T-helper 1 cell treated with Interleukin-12 subunit alpha and Interleukin-12 subunit beta and Interleukin-4 antibody, amounts not matched to agents 30 μg/mL and 1 μg/mL, for 36 hours (primary cell): ENCODE measurements around the gene CBX8.
"Not testable (repeated sequence)": the region's sequence is repeated elsewhere in the genome, so short reads cannot be mapped to it uniquely, and the experiment has no call there.

Source experiments
- H3K27ac Mint-ChIP-seq: one replicate; pipeline ENCODE4 v1.8.0; 2021; ENCODE audit warnings: mild to moderate bottlenecking, mixed read lengths
- H3K27me3 Mint-ChIP-seq: one replicate; pipeline ENCODE4 v1.8.0; 2021; ENCODE audit warnings: low read depth, mixed read lengths
- H3K36me3 Mint-ChIP-seq: one replicate; pipeline ENCODE4 v1.8.0; 2021; ENCODE audit warnings: low read depth, mixed read lengths
- H3K4me1 Mint-ChIP-seq: one replicate; pipeline ENCODE4 v1.8.0; 2021; ENCODE audit warnings: low read depth, mixed read lengths
- H3K4me3 Mint-ChIP-seq: one replicate; pipeline ENCODE4 v1.8.0; 2021; ENCODE audit warnings: mild to moderate bottlenecking, moderate library complexity, mixed read lengths
- H3K9me3 Mint-ChIP-seq: one replicate; pipeline ENCODE4 v1.8.0; 2021; ENCODE audit warnings: mixed read lengths

CBX8 gene

GRCh38 chr17:79778504-79779083, 18.3 kb downstream of the CBX8 start:
- Mint-ChIP-seq H3K4me1 (peaks cover 16% of the 10 kb centered on the region), H3K36me3 (no peaks in the 10 kb centered on the region), H3K9me3 (no peaks in the 10 kb centered on the region), H3K27ac (peak overlapping the region; percentile 66), H3K4me3 (peak overlapping the region; percentile 79), H3K27me3 (peaks cover 70% of the 10 kb centered on the region)

- Mint-ChIP-seq H3K4me1 (peaks cover 16% of the 10 kb centered on the region), H3K4me3 (peak within 1 kb of the TSS; percentile 79), H3K9me3 (no peaks in the 10 kb centered on the region), H3K36me3 (no peaks in the 10 kb centered on the region), H3K27ac (peak within 1 kb of the TSS; percentile 66), H3K27me3 (peaks cover 74% of the 10 kb centered on the region)
Measured at GRCh38 chr17:79777894-79778503, 18.9 kb downstream of the CBX8 start, which contains the start of gene CBX2. TSS of gene CBX2 (plus strand) at chr17:79778148. CDS start at chr17:79778236, 88 bp downstream.

GRCh38 chr17:79777120-79777893, 19.6 kb downstream of the CBX8 start:
- H3K27ac Mint-ChIP-seq = no peak overlapping the region
- no peaks in the 10 kb centered on the region for H3K9me3 Mint-ChIP-seq
- H3K4me1 Mint-ChIP-seq = peaks cover 16% of the 10 kb centered on the region
- H3K27me3 Mint-ChIP-seq = peaks cover 77% of the 10 kb centered on the region
- peak overlapping the region; percentile 73 for H3K4me3 Mint-ChIP-seq
- no peaks in the 10 kb centered on the region for H3K36me3 Mint-ChIP-seq

DNA sequence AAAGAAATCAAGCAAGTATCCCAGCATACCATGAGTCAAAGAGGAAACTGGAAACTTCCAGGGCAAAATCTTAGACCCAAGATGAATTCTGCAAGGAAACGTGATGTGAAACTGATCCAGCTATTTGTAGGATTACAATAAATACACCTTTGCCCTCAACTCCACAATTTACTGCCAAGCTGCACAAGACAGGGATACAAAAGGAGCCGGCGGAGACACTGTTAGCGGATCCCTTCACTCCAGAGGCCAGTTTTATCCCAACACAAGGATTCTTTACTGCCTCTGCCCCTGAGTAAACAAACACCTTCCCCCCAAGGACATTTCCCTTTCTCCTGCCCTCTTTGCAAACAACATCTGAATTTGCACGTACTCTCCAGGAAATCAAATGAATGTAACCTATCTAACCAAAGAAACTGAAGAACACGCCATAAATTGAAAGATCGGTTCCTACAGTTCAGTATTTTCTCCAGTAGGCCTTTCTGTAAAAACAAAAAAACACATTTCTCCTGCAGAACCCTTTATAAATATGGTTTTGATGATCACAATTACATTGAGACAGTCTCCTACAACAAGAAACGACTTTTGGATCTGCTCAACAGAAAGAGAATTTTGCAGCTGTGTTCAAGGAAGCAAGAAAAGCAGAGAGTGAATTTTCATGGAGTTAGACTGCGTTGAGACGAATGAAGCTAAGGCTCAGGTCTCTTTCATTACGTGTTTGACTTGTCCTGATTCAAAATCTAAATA, 20.3 kb downstream of the CBX8 start:
- Mint-ChIP-seq H3K27me3 (peaks cover 77% of the 10 kb centered on the region), H3K36me3 (no peaks in the 10 kb centered on the region), H3K27ac (no peak overlapping the region)

DNA sequence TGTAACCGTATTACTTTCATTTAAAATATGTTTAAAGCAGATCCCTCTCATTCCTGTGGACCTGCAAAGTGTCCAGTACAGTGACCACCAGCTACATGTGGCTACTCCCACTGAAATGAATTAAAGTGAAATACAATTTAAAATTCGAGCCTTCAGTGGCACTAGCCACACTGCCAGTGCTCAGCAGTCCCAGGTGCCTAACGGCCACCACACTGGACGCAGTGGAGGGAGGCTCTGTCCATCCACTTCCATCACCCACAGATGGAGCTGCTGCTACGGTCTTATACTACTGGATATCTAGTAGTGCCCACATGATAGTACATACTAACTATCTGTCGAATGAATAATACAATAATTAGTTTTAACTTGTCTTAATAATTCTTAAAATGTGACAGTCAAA, 21.2 kb downstream of the CBX8 start:
- H3K4me3 Mint-ChIP-seq = no peak overlapping the region
- H3K4me1 Mint-ChIP-seq = peaks cover 12% of the 10 kb centered on the region
- peak overlapping the region; percentile 26 for H3K27ac Mint-ChIP-seq
- H3K36me3 Mint-ChIP-seq = no peaks in the 10 kb centered on the region
- H3K27me3 Mint-ChIP-seq = peaks cover 68% of the 10 kb centered on the region
- H3K9me3 Mint-ChIP-seq = no peaks in the 10 kb centered on the region

More for the DNA sequence above, 20.3 kb downstream of the CBX8 start:
- Mint-ChIP-seq H3K4me1 (peaks cover 16% of the 10 kb centered on the region), H3K9me3 (no peaks in the 10 kb centered on the region), H3K4me3 (peak overlapping the region; percentile 4)

DNA sequence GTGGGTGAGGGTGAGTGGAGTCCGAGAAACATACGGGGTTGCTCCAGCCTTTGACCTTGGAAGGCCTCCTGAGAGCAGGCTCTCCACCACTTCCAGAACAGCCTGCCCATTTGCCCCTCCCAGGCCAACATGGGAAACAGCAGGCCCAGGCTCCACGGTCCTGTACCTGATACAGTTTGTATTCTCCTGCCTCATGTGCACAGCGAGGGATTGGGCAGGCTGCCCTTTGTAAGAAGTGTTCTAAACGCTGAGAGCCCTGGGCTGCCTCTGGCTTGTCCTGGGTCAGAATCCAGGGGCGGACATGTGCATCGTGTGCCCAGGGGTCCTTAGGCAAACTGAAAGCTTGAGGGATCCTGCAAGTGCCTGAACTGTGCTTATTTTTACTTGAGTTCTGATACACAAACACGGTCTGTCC, 22.3 kb downstream of the CBX8 start:
- H3K4me1 Mint-ChIP-seq = peaks cover 12% of the 10 kb centered on the region
- no peak overlapping the region for H3K27ac Mint-ChIP-seq
- H3K36me3 Mint-ChIP-seq = no peaks in the 10 kb centered on the region
- no peak overlapping the region for H3K4me3 Mint-ChIP-seq
- peaks cover 57% of the 10 kb centered on the region for H3K27me3 Mint-ChIP-seq
- no peaks in the 10 kb centered on the region for H3K9me3 Mint-ChIP-seq

GRCh38 chr17:79772726-79773125, 24.2 kb downstream of the CBX8 start:
- not testable (repeated sequence) for H3K9me3 Mint-ChIP-seq, H3K4me1 Mint-ChIP-seq, H3K27ac Mint-ChIP-seq, H3K4me3 Mint-ChIP-seq, H3K36me3 Mint-ChIP-seq
- H3K27me3 Mint-ChIP-seq = peaks cover 45% of the 10 kb centered on the region

DNA sequence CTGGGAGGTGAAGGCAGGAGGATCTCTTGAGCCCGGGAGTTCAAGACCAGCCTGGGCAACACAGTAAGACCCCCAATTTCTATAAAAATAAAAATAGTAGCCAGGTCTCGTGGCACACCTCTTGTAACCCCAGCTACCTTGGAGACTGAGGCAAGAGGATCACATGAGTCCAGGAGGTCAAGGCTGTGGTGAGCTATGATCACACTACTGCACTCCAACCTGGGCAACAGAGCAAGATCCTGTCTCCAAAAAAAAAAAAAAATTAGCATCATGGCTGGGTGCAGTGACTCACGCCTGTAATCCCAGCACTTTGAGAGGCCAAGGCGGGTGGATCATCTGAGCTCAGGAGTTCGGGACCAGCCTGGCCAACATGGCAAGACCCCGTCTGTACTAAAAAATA, 25.6 kb downstream of the CBX8 start:
- Mint-ChIP-seq H3K36me3 (no peaks in the 10 kb centered on the region), H3K4me1 (no peaks in the 10 kb centered on the region), H3K9me3 (no peaks in the 10 kb centered on the region), H3K27me3 (peaks cover 32% of the 10 kb centered on the region), H3K27ac (no peak overlapping the region), H3K4me3 (no peak overlapping the region)

GRCh38 chr17:79769570-79770506, 27.0 kb downstream of the CBX8 start:
- no peak overlapping the region for H3K27ac Mint-ChIP-seq
- H3K27me3 Mint-ChIP-seq = peaks cover 18% of the 10 kb centered on the region
- no peaks in the 10 kb centered on the region for H3K9me3 Mint-ChIP-seq
- H3K4me3 Mint-ChIP-seq = no peak overlapping the region
- no peaks in the 10 kb centered on the region for H3K36me3 Mint-ChIP-seq
- H3K4me1 Mint-ChIP-seq = no peaks in the 10 kb centered on the region

DNA sequence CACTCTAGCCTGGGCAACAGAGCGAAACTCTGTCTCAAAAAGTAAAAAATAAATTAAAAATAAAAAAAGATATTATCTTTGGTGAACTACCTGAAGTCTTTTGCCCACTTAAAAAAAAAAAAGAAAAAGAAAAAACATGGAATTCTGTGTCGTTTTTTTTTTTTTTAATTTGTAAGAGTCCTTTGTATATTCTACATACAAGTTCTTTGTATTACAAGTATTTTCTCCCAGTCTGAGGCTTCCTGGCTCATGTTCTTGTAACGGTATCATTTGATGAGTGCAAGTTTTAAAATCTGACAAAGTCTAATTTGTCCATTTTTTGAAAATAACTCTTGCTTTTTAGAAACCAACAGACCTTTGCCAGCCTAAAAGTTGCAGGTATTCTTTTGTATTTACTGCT, 31.2 kb downstream of the CBX8 start:
- no peak overlapping the region for H3K27ac Mint-ChIP-seq
- no peaks in the 10 kb centered on the region for H3K9me3 Mint-ChIP-seq
- H3K4me3 Mint-ChIP-seq = no peak overlapping the region
- H3K36me3 Mint-ChIP-seq = no peaks in the 10 kb centered on the region
- H3K4me1 Mint-ChIP-seq = no peaks in the 10 kb centered on the region
- no peaks in the 10 kb centered on the region for H3K27me3 Mint-ChIP-seq

- Mint-ChIP-seq H3K27me3 (peaks cover 14% of the 10 kb centered on the region), H3K4me1 (no peaks in the 10 kb centered on the region)
Measured at GRCh38 chr17:79761894-79762589, 34.8 kb downstream of the CBX8 start.

GRCh38 chr17:79760197-79760906, 36.5 kb downstream of the CBX8 start:
- H3K4me1 Mint-ChIP-seq = no peaks in the 10 kb centered on the region
- peaks cover 14% of the 10 kb centered on the region for H3K27me3 Mint-ChIP-seq
- H3K4me3 Mint-ChIP-seq = no peak overlapping the region
- H3K36me3 Mint-ChIP-seq = no peaks in the 10 kb centered on the region
- no peak overlapping the region for H3K27ac Mint-ChIP-seq
- H3K9me3 Mint-ChIP-seq = no peaks in the 10 kb centered on the region

More at GRCh38 chr17:79761894-79762589, 34.8 kb downstream of the CBX8 start:
- Mint-ChIP-seq H3K36me3 (no peaks in the 10 kb centered on the region), H3K27ac (no peak overlapping the region), H3K4me3 (no peak overlapping the region), H3K9me3 (no peaks in the 10 kb centered on the region)

DNA sequence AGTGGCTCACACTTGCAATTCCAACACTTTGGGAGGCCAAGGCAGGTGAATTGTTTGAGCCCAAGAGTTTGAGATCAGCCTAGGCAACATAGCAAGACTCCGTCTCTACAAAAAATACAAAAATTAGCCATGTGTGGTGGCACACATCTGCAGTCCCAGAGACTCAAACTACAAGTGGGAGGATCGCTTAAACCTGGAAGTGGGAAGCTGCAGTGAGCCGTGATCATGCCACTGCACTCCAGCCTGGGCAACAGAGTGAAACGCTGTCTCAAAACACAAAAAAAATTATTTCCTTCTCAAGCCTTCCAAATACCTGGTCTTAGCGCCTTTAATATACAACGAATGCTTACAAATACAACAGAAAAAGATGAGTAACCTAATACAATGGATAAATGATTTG, 38.6 kb downstream of the CBX8 start:
- no peaks in the 10 kb centered on the region for H3K36me3 Mint-ChIP-seq
- H3K27me3 Mint-ChIP-seq = peaks cover 14% of the 10 kb centered on the region
- no peaks in the 10 kb centered on the region for H3K4me1 Mint-ChIP-seq
- H3K4me3 Mint-ChIP-seq = no peak overlapping the region
- no peak overlapping the region for H3K27ac Mint-ChIP-seq
- H3K9me3 Mint-ChIP-seq = no peaks in the 10 kb centered on the region
